HepG2 (cell line): ENCODE data around the gene KCTD4. TPM values are rescaled to one million over a fixed set of nuclear protein-coding genes. Genes with fewer than 3 reads are reported as not detected.

Source experiments
- ATAC-seq: fragments of 200-7000 bp; cut with Tn5 transposase; 3 replicates; pipeline ENCODE4 v1.9.1; 2020; ENCODE audit warnings: mild to moderate bottlenecking, moderate library complexity
- BruUV-seq: library from RNA; stranded (reverse); fragments of 400-500 nt; replicated peaks from 2 replicates; lab custom pipeline; 2021; lab: Mats Ljungman, UMichigan
- CTCF ChIA-PET: fragments of 300-600 bp; formaldehyde crosslinking; extraction: SDS; loops from one replicate; lab custom pipeline; 2021; ENCODE audit warnings: low total read pairs, inconsistent platforms, low intra/inter-chr PET ratio; lab: Yijun Ruan, JAX
- POLR2A ChIA-PET: fragments of 350-600 bp; sonication (Branson Sonifier 250); formaldehyde crosslinking; loops from one replicate; lab custom pipeline; 2020; ENCODE audit warnings: antibody characterized with exemption, inconsistent platforms; lab: Yijun Ruan, JAX
- DNase-seq: peaks from one replicate; pipeline ENCODE4 v3.0.0-alpha.2; 2015; ENCODE audit warnings: low spot score
- FAIRE-seq: peaks from 3 replicates; lab custom pipeline; 2011; peaks lifted over from hg19 to GRCh38; lab: Jason Lieb, UNC
- H2AFZ ChIP-seq: one replicate; pipeline ENCODE4 v1.6.1; 2011; ENCODE audit warnings: low read length, inconsistent platforms
- H3K27ac ChIP-seq: fragments of 300-600 bp; 3 replicates; pipeline ENCODE4 v1.8.0; 2011; ENCODE audit warnings: mixed run types, mild to moderate bottlenecking, mixed read lengths, low read length, inconsistent platforms; ENCODE audit not compliant: insufficient read depth; ENCODE audit errors: extremely low read length
- H3K27me3 ChIP-seq, 2 experiments: fragments of 200-600 bp in 1 of 2; 2 replicates in 1 of 2; 3 replicates in 1 of 2; pipeline versions ENCODE4 v1.6.0 to v1.8.0; 2011; ENCODE audit warnings: low read length in 2 of 2, mild to moderate bottlenecking in 2 of 2, moderate library complexity in 2 of 2, inconsistent platforms in 1 of 2; ENCODE audit not compliant: insufficient read depth in 2 of 2, control insufficient read depth in 1 of 2
- H3K36me3 ChIP-seq, 2 experiments: fragments of 200-600 bp in 1 of 2; replicated peaks in 1 of 2; 2 replicates in 1 of 2; 3 replicates in 1 of 2; pipeline versions ENCODE4 v1.5.1 to v1.8.0; 2011; ENCODE audit warnings: low read length in 2 of 2, inconsistent platforms in 1 of 2; ENCODE audit not compliant: insufficient read depth in 2 of 2, control insufficient read depth in 1 of 2
- H3K4me1 ChIP-seq: 2 replicates; pipeline ENCODE4 v1.5.1; 2012; ENCODE audit warnings: low read length, inconsistent platforms; ENCODE audit not compliant: insufficient read depth
- H3K4me2 ChIP-seq: 2 replicates; pipeline ENCODE4 v1.6.0; 2011; ENCODE audit warnings: low read depth, low read length, inconsistent platforms
- H3K4me3 ChIP-seq, 3 experiments: fragments of 200-600 bp in 1 of 3; sonication (generic), shearing (Covaris generic) in 1 of 3; replicated peaks in 1 of 3; 2 replicates each; pipeline ENCODE4 v1.5.1; 2011 to 2016; ENCODE audit warnings: low read length in 3 of 3, inconsistent platforms in 2 of 3, low read depth in 2 of 3, mild to moderate bottlenecking in 2 of 3, control low read depth in 1 of 3, mixed read lengths in 1 of 3; ENCODE audit not compliant: insufficient read depth in 1 of 3
- H3K79me2 ChIP-seq: one replicate; pipeline ENCODE4 v1.6.1; 2011; ENCODE audit warnings: low read length, inconsistent platforms; ENCODE audit not compliant: insufficient read depth
- H3K9ac ChIP-seq: 2 replicates; pipeline ENCODE4 v1.6.0; 2011; ENCODE audit warnings: mild to moderate bottlenecking, low read depth, low read length, inconsistent platforms; ENCODE audit not compliant: insufficient read depth
- H3K9me3 ChIP-seq: 2 replicates; pipeline ENCODE4 v1.5.1; 2012; ENCODE audit warnings: mild to moderate bottlenecking, low read length
- H4K20me1 ChIP-seq: 2 replicates; pipeline ENCODE4 v1.6.0; 2011; ENCODE audit warnings: inconsistent platforms, mild to moderate bottlenecking, low read length, moderate library complexity; ENCODE audit not compliant: insufficient read depth
- CHD4 ChIP-seq: fragments of 200-600 bp; sonication (generic); IDR thresholded peaks from 2 replicates; pipeline ENCODE4 v1.7.0; 2017; ENCODE audit warnings: mild to moderate bottlenecking, low read length, borderline replicate concordance
- ONECUT2 ChIP-seq: sonication (generic); formaldehyde crosslinking; IDR thresholded peaks from 2 replicates; pipeline ENCODE4 v1.4.0; 2020; ENCODE audit warnings: missing genetic modification reagents
- ZKSCAN8 ChIP-seq: IDR thresholded peaks from 2 replicates; pipeline ENCODE4 v1.6.1; 2016; ENCODE audit warnings: borderline replicate concordance, missing genetic modification reagents, missing compliant biosample characterization
- ZNF225 ChIP-seq: sonication (generic); formaldehyde crosslinking; IDR thresholded peaks from 2 replicates; pipeline ENCODE4 v1.4.0; 2020; ENCODE audit warnings: mild to moderate bottlenecking, missing genetic modification reagents
- WGBS: methylation state at CpG from one replicate; pipeline ENCODE4 v1.1.6; 2017; ENCODE audit warnings: low lambda C conversion rate; 5-methylcytosine and 5-hydroxymethylcytosine counted together
- in situ Hi-C: cut with HindIII; loops from 2 replicates; pipeline ENCODE4 v1.10.0; 2017; ENCODE audit warnings: low pct_unique_long_range_greater_than_20kb; ENCODE audit not compliant: extremely low pct_ligation_motif_present
- intact Hi-C: fragments of 100-400 bp; cut with micrococcal nuclease; formaldehyde crosslinking; loops from one replicate; pipeline ENCODE4 v1.10.0; 2022; ENCODE audit not compliant: unreplicated experiment
- polyA plus RNA-seq, 8 experiments: library from polyadenylated mRNA; depleted of rRNA in 3 of 8; stranded (reverse) in 7 of 8; unstranded in 1 of 8; fragments of >200 nt; fragmentation: Illumina TruSeq in 4 of 8; extraction: Trizol in 4 of 8; gene quantifications; 2 replicates each; pipeline versions ENCODE4 v1.2.1 to v1.2.3, GENCODE V29; 2011 to 2016; ENCODE audit warnings: low read depth in 4 of 8, missing spikeins in 1 of 8, mixed read lengths in 1 of 8; ENCODE audit not compliant: insufficient read depth in 1 of 8
- total RNA-seq, 5 experiments: library from RNA; depleted of rRNA; stranded (reverse); fragments of >200 nt; fragmentation: Illumina TruSeq; extraction: Trizol; gene quantifications; 2 replicates each; pipeline ENCODE4 v1.2.3, GENCODE V29; 2016; ENCODE audit warnings: low read depth in 1 of 5

The KCTD4 gene
- total and polyA plus RNA-seq, 2 of the 13 experiments (the other 11 are each of a cell fraction or from before 2014, with no cell fraction given), result not detected

- BruUV-seq, result no TSS peak
- CTCF ChIA-PET, result no interaction called here
- H3K79me2 ChIP-seq, result peaks cover 17% of the 10 kb centered on the region
- no peaks in the 10 kb centered on the region for H4K20me1 ChIP-seq
- no peak overlapping the region for H3K4me3 ChIP-seq
- H3K36me3 ChIP-seq, result peaks cover 2 to 13% of the 10 kb centered on the region in 2 experiments; a peak in 2 of 5 replicates
- H3K27me3 ChIP-seq, result no peaks in the 10 kb centered on the region
- intact Hi-C loops, result no loop called here
- ATAC-seq (no peak), DNase-seq (no peak), FAIRE-seq (no peak)
- H3K9ac ChIP-seq, result no peak overlapping the region
- TF ChIP-seq ZKSCAN8 (CRISPR knock-in tag), result no peak
- no peak for TF ChIP-seq ZNF225 (CRISPR knock-in tag)
- TF ChIP-seq ONECUT2 (CRISPR knock-in tag), result no peak
- no peak for TF ChIP-seq CHD4
- no peak overlapping the region for H2AFZ ChIP-seq
- in situ Hi-C loops, result no loop called here
- H3K27ac ChIP-seq, result peak overlapping the region; percentile 3
- no peaks in the 10 kb centered on the region for H3K9me3 ChIP-seq
- H3K4me2 ChIP-seq, result no peak overlapping the region
- 96% methylated on average over 7 of the region's 7 CpGs for WGBS
- peaks cover 13% of the 10 kb centered on the region for H3K4me1 ChIP-seq
- POLR2A ChIA-PET, result no interaction called here
Measured at GRCh38 chr13:45143346-45143751, 57.5 kb downstream of the KCTD4 start.

Other genes with a start within 250 kb of the KCTD4 start
- 10.3 and 12.0 TPM in 2 replicates for gene NUFIP1, start 211.6 kb downstream of the KCTD4 start, total RNA-seq (2016; rRNA removed; fragmentation: Illumina TruSeq; extraction: Trizol)
- gene NUFIP1, start 211.6 kb downstream of the KCTD4 start, polyA plus RNA-seq (2011; rRNA removed), result 1.4 and 1.9 TPM in 2 replicates
- gene GPALPP1, start 211.5 kb downstream of the KCTD4 start, total RNA-seq (2016; rRNA removed; fragmentation: Illumina TruSeq; extraction: Trizol), result 23.1 and 34.2 TPM in 2 replicates
- 12.1 and 13.8 TPM in 2 replicates for gene GPALPP1, start 211.5 kb downstream of the KCTD4 start, polyA plus RNA-seq (2011; rRNA removed)
- 32.8 and 48.3 TPM in 2 replicates for gene GTF2F2, start 80.5 kb downstream of the KCTD4 start, total RNA-seq (2016; rRNA removed; fragmentation: Illumina TruSeq; extraction: Trizol)
- 8.5 and 10.6 TPM in 2 replicates for gene GTF2F2, start 80.5 kb downstream of the KCTD4 start, polyA plus RNA-seq (2011; rRNA removed)
- 2,953 and 3,643 TPM in 2 replicates for gene TPT1, start 140.1 kb upstream of the KCTD4 start, total RNA-seq (2016; rRNA removed; fragmentation: Illumina TruSeq; extraction: Trizol)
- 3,043 and 3,594 TPM in 2 replicates for gene TPT1, start 140.1 kb upstream of the KCTD4 start, polyA plus RNA-seq (2011; rRNA removed)
- 22.5 and 51.1 TPM in 2 replicates for gene SLC25A30, start 217.3 kb upstream of the KCTD4 start, total RNA-seq (2016; rRNA removed; fragmentation: Illumina TruSeq; extraction: Trizol)
- gene SLC25A30, start 217.3 kb upstream of the KCTD4 start, polyA plus RNA-seq (2011; rRNA removed), result 19.6 and 19.9 TPM in 2 replicates